HepG2 (cell line): ENCODE results near the gene ARHGAP21. TPM values are rescaled to one million over a fixed set of nuclear protein-coding genes. Genes with fewer than 3 reads are reported as not detected.
A peak's percentile ranks its signal among the peaks of the same experiment; 100 is the strongest.

Experiments used
- BRF2 ChIP-seq: sonication (generic); formaldehyde crosslinking; IDR thresholded peaks from 2 replicates; pipeline ENCODE4 v1.8.1; 2022; ENCODE audit warnings: mild to moderate bottlenecking, missing genetic modification reagents
- CEBPZ ChIP-seq: IDR thresholded peaks from 2 replicates; pipeline ENCODE4 v1.6.1; 2012; ENCODE audit warnings: low read length, improper control_type of control experiment
- FIP1L1 ChIP-seq: fragments of 200-400 bp; formaldehyde crosslinking; IDR thresholded peaks from 2 replicates; pipeline ENCODE4 v1.6.1; 2018; ENCODE audit warnings: low read depth, mild to moderate bottlenecking, low read length, moderate library complexity, borderline replicate concordance; ENCODE audit not compliant: insufficient read depth
- GFI1 ChIP-seq: sonication (generic); formaldehyde crosslinking; IDR thresholded peaks from 2 replicates; pipeline ENCODE4 v1.5.0; 2020; ENCODE audit warnings: missing genetic modification reagents, mild to moderate bottlenecking, borderline replicate concordance
- HIC2 ChIP-seq: sonication (generic); formaldehyde crosslinking; IDR thresholded peaks from 2 replicates; pipeline ENCODE4 v1.9.0; 2022; ENCODE audit warnings: low read depth, missing genetic modification reagents
- HMG20A ChIP-seq: IDR thresholded peaks from 2 replicates; pipeline ENCODE4 v1.6.1; 2016; ENCODE audit warnings: borderline replicate concordance
- HMGXB4 ChIP-seq, 2 experiments: sonication (generic) in 1 of 2; formaldehyde crosslinking in 1 of 2; IDR thresholded peaks; 2 replicates each; pipeline versions ENCODE4 v1.4.0 to v1.6.1; 2018 to 2020; ENCODE audit warnings: missing genetic modification reagents in 2 of 2, borderline replicate concordance in 1 of 2, low read depth in 1 of 2, mild to moderate bottlenecking in 1 of 2, missing biosample characterization in 1 of 2
- MED13 ChIP-seq: sonication (generic); formaldehyde crosslinking; IDR thresholded peaks from 2 replicates; pipeline ENCODE4 v1.5.0; 2020; ENCODE audit warnings: missing genetic modification reagents
- POLR2A ChIP-seq, 2 experiments: IDR thresholded peaks; 2 replicates each; pipeline ENCODE4 v1.6.1; 2011; ENCODE audit warnings: low read depth in 2 of 2, low read length in 2 of 2, mild to moderate bottlenecking in 1 of 2, moderate library complexity in 1 of 2; ENCODE audit not compliant: insufficient read depth in 1 of 2
- PRDM10 ChIP-seq: sonication (generic); formaldehyde crosslinking; IDR thresholded peaks from 2 replicates; pipeline ENCODE4 v1.4.0; 2020; ENCODE audit warnings: low read depth, missing genetic modification reagents
- RBAK ChIP-seq: sonication (generic); formaldehyde crosslinking; IDR thresholded peaks from 2 replicates; pipeline ENCODE4 v1.5.1; 2020; ENCODE audit warnings: mild to moderate bottlenecking, missing genetic modification reagents
- SMARCC2 ChIP-seq: fragments of 450-650 bp; IDR thresholded peaks from 2 replicates; pipeline ENCODE4 v1.6.1; 2017; ENCODE audit warnings: antibody characterized with exemption, mild to moderate bottlenecking
- TEAD3 ChIP-seq: optimal IDR thresholded peaks from 2 replicates; pipeline ENCODE3; 2016; ENCODE audit warnings: borderline replicate concordance
- ZNF101 ChIP-seq: sonication (generic); formaldehyde crosslinking; IDR thresholded peaks from 2 replicates; pipeline ENCODE4 v1.4.0; 2020; ENCODE audit warnings: mild to moderate bottlenecking, low read depth, missing genetic modification reagents, borderline replicate concordance
- ZNF569 ChIP-seq: sonication (generic); formaldehyde crosslinking; IDR thresholded peaks from 2 replicates; pipeline ENCODE4 v1.5.0; 2020; ENCODE audit warnings: mild to moderate bottlenecking, missing genetic modification reagents, moderate library complexity, borderline replicate concordance
- ZNF614 ChIP-seq: IDR thresholded peaks from 2 replicates; pipeline ENCODE4 v1.6.1; 2018; ENCODE audit warnings: missing biosample characterization, missing genetic modification reagents, inconsistent platforms, borderline replicate concordance
- polyA plus RNA-seq, 8 experiments: library from polyadenylated mRNA; depleted of rRNA in 3 of 8; stranded (reverse) in 7 of 8; unstranded in 1 of 8; fragments of >200 nt; fragmentation: Illumina TruSeq in 4 of 8; extraction: Trizol in 4 of 8; gene quantifications; 2 replicates each; pipeline versions ENCODE4 v1.2.1 to v1.2.3, GENCODE V29; 2011 to 2016; ENCODE audit warnings: low read depth in 4 of 8, missing spikeins in 1 of 8, mixed read lengths in 1 of 8; ENCODE audit not compliant: insufficient read depth in 1 of 8
- total RNA-seq, 5 experiments: library from RNA; depleted of rRNA; stranded (reverse); fragments of >200 nt; fragmentation: Illumina TruSeq; extraction: Trizol; gene quantifications; 2 replicates each; pipeline ENCODE4 v1.2.3, GENCODE V29; 2016; ENCODE audit warnings: low read depth in 1 of 5

ARHGAP21 gene
- total and polyA plus RNA-seq, 2 of the 13 experiments (the other 11 are each of a cell fraction or from before 2014, with no cell fraction given), result 23.9 to 26.6 TPM

- no peak for TF ChIP-seq ZNF569 (CRISPR knock-in tag)
- TF ChIP-seq ZNF101 (CRISPR knock-in tag), result no peak
- no peak for TF ChIP-seq BRF2 (CRISPR knock-in tag)
- TF ChIP-seq SMARCC2, result no peak
- TF ChIP-seq HIC2 (CRISPR knock-in tag), result no peak
- TF ChIP-seq POLR2A (IDR thresholded peaks at IDR 0.05; ENCODE audit: insufficient read depth in 1 of 2, low read depth in 2 of 2, low read length in 2 of 2), result peak; percentile 87 to 91
- TF ChIP-seq PRDM10 (CRISPR knock-in tag), result no peak
- no peak for TF ChIP-seq ZNF614 (CRISPR knock-in tag)
- TF ChIP-seq HMGXB4 (CRISPR knock-in tag; IDR thresholded peaks at IDR 0.05; ENCODE audit: borderline replicate concordance in 1 of 2, low read depth in 1 of 2), result peak; percentile 37 to 48; a peak in 1 of 4 replicates
- no peak for TF ChIP-seq RBAK (CRISPR knock-in tag)
- TF ChIP-seq CEBPZ, result no peak
- TF ChIP-seq HMG20A (CRISPR knock-in tag), result no peak
- TF ChIP-seq TEAD3, result peak; percentile 39
- TF ChIP-seq GFI1, result no peak
- no peak for TF ChIP-seq FIP1L1
- TF ChIP-seq MED13 (CRISPR knock-in tag), result no peak
These were observed 918 bp upstream of the ARHGAP21 start (continued) for GRCh38 chr10:24724381-24725228.
